HG02763 (cell line): ENCODE measurements around the gene ROR1.
"Not testable (repeated sequence)": the region's sequence is repeated elsewhere in the genome, so short reads cannot be mapped to it uniquely, and the experiment has no call there.

Experiments used
- ATAC-seq: cut with Tn5 transposase; IDR thresholded peaks from one replicate; pipeline ENCODE4 v1.9.1; 2021; ENCODE audit warnings: mild to moderate bottlenecking, moderate library complexity; ENCODE audit not compliant: unreplicated experiment

The ROR1 gene

DNA sequence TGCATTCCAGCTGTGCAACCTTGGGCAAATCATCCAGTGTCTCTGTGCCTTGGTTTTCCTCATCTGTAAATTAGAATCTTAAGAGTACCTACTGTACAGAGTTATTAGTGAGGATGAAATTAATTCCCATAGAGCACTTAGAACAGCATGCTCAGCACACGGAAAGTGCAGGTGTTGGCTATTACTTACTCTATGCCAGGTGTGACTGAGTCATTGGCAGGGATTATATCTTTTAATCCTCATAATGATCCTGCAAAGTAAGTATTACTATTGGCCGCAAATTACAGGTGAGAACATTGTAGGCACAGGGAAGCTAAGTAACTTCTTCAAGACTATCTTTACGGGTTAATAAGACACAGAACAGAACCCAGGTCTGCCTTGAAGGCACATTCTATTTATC is 423.3 kb downstream of the ROR1 start:
- ATAC-seq, result no peak

DNA sequence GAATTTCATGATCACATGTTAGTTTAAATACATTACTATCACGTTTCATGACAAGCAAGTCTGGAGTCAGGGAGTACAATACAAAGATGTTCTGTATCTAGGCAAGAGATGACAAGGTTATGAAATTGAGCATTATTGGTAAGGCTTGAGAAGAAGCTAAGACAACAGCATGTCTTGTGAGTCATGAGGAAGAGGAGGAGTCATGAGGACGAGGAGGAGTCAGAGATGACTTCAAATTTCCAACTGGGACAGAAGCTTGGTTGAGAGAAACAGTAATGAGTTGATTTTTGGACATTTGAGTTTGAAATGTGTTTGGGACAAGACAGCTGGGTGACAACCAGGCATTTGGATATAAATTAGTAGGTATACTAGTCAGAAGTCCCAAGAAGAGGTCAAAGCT is 425.3 kb downstream of the ROR1 start:
- no peak for ATAC-seq

DNA sequence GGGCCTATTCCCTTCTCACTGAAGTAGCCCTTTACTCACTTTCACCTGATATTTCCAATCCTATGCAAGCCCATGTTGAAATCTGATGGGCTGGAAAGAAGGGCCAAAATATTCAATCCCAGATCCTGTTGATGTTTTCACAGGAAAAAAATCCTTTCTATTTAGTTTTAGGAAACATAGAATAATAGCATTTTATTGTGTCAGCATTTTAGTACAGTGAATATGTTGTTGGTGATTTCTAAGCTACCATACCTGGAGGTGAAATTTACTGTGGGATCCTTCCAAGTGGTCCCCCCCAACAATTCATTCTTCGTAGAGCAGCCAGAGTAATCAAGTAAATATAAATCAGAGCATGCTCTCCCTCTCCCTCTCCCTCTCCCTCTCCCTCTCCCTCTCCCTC is 426.2 kb downstream of the ROR1 start:
- ATAC-seq, result no peak

DNA sequence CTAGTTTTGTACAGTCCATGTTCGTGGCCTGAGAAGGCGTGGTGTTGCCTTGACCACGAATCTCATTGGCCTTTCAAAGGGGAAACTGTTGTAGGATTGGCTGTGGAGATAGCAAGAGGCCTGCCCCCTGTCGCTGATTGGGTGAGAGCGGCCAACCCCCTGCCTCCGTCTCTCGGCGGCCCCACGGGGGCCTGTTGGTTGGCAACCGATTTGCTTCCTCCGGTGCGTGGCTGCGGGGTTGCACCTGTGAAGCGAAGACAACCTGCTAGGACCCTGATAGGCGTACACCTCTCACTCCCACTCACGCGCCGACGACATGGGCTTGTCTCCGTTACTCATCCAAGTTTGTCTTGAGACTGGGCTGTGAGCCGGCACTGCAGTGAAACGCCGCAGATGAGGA is 429.6 kb downstream of the ROR1 start, which contains the start of gene UBE2U:
Gene UBE2U, plus strand, starts transcription at position 204 of the 400 bp plus-strand sequence. CDS start 428 bp downstream, outside the sequence.
- ATAC-seq, result no peak

DNA sequence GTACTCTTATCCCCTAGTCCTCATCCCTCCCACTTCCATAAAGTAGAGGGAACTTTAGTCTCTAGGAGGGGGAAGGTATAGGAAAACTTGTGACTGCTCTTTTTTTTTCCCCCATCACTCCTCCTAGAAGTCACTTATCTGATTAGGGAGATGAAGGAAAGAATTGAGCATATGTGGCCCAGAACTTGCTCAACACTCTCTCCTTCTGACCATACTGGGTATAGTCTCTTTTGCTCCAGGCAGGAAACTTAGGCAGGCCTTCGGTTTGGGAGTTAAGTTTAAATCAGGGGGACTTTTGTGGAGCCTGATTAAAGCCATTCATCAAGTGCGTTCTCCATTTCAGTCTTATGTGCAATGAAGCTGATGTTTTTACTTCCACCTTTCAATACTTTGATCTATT is 435.4 kb downstream of the ROR1 start:
- no peak for ATAC-seq

DNA sequence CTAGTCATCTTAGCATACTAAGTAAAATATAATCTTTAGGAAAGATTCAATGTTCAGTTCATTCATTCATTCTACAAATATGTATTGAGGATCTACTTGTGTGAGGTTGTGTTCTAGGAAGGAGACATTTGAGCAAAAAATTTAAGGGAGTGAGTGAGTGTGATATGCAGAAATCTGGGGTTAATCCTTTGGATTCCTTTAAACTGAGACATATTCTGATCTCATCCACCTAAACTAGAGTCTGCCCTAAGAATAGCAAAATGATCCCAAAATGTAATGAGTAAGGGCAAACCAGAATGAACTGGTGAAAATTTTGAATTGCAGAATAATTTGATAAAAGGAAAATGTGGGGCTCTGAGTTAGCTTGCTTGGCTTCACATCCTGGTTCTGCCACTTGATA is 438.2 kb downstream of the ROR1 start:
- no peak for ATAC-seq

DNA sequence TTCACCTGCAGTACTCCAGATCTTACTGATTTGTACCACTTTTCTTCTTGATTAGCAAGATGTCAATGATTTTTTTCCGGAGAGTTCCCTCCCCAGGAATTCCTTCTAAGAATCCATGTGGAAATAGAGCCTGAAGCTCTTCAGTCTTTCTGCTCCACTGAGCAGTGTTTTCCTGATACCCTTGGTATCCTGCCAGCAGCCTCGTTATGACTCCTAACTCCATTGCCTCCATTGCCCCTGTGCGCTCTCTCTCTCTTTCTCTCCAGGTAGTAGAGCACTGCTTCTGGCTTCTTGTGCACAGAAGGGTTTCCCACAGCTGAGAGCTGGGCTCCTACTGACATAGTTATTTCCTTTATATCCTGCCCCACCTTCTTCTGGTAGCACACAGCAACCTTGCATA is 441.8 kb downstream of the ROR1 start:
- ATAC-seq, result no peak

DNA sequence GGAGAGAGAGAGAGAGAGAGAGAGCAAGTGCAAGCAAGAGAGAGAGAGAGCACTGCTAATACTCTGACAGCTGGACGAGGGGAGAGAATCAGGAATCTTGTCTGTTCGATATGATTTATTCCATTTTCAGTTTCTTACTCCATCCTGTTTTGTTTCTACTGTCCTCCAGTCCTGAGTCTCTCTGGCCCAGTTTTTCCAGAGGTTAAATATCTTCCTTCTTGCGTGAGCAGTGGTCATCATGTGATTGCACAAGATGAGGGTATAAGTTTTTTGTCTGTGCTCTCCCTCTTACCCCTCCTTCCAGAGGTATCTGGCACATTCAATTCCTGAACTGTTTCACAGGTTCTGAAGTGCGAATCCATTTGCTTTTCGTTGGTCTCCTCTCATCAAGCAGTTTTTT is 446.4 kb downstream of the ROR1 start:
- ATAC-seq, result no peak

DNA sequence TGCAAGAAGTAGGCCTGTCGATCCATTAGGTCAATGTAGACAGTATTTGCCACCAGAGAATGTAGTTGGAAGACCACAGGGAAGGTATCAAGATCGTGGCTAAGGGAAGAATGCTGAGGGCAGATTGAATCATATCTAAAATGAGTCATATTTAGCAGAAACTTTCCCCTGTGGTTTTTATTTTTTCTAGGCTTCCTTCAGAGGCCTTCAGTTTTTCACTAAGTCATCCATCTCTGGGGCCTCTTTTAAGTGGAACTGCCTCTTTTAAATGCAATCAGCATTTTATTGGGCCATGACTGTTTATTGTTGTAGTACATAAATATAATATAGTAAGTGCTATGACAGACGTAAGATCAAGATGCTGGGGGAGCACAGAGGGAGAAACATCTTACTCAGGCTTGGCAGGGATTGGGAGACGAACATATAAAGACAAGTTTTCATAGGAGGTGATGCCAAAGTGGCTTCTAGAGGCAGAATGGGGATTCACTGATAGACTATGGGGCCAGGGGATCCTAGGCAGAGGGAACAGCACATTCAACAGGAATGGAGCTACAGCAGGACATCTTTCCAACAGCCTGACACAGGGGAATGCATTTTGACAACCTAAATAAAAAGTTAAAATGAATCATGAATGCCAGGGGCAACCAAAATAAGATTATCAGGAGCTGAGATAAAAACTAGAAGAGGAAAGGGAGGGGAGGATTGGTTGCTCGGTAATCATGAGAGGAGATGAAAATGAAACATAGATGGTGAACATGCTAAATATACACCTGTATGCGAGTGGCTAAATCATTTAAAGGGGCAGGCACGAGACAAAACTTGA is 449.7 kb downstream of the ROR1 start:
- no peak for ATAC-seq

DNA sequence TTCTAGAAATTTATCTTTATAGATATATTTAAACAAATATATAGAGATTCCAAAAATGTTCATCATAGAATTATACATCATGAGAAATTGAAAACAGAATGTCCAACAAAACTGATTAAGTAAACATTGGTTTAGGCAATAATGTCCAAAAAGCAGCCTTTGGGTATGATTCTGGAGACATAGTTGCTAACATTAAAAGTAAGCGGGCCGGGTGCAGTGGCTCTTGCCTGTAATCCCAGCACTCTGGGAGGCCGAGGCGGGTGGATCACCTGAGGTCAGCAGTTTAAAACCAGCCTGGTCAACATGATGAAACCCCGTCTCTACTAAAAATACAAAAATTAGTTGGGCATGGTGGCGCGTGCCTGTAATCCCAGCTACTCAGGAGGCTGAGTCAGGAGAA is 450.4 kb downstream of the ROR1 start:
- not testable (repeated sequence) for ATAC-seq

DNA sequence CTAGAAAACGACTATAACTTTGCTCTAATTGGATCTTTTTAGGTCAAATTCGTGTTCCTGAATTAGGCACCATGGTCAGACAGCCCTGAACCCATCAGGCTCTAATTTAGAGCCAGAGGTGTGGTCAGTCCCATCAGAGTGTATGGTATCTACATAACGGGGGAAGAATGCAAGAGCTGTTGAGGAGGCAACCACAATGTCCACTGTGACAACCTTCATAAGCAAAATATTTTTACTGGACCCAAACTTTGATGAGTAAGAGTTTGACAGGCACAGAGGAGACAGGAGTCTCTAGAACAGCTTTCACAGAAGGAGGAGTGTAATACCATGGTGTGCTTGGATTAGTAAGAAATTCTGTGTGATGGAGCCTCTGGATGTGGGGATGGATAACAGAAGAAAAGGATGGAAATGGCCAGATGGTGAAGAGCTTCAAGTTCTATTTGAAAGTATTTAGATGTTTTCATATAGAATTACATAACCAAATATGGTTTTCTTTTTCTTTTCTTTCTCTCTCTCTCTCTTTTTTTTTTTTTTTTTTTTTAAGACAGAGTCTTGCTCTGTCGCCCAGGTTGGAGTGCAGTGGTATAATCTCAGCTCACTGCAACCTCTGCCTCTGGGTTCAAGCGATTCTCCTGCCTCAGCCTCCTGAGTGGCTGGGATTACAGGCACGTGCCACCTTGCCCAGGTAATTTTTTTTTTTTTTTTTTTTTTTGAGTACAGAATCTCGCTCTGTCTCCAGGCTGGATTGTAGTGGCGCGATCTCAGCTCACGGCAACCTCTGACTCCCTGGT is 454.5 kb downstream of the ROR1 start:
- no peak for ATAC-seq

DNA sequence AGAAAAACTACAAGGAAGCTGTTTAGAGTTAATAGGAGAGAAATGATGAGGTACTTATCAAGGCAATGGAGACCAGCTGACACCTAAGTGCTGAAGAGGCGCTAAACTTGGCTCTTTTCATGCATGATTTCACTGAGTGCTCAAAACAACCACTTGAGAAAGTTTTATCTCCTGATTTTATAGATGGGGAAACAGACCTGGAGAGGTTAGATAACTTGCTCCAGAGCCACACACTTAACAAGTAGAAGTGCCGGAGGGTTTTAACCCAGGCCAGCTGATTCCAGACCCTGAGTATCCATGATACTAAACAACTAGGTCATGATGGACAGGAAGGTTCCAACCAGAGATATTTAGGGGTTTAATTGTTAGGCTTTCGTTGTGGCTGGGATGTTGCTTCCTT is 455.5 kb downstream of the ROR1 start:
- no peak for ATAC-seq
